ENCODE measurements around the gene EVC. TPM values are rescaled to one million over a fixed set of nuclear protein-coding genes. Genes with fewer than 3 reads are reported as not detected.
A peak's percentile ranks its signal among the peaks of the same experiment; 100 is the strongest.

EVC gene
- total RNA-seq, 2 experiments from 2014 or later, result 2.2 to 4.0 TPM

- DNase-seq (no peak), ATAC-seq (no peak)
- H3K4me1 Mint-ChIP-seq, result no peaks in the 10 kb centered on the region
- H3K27me3 Mint-ChIP-seq, result no peaks in the 10 kb centered on the region
- H3K4me3 Mint-ChIP-seq, result no peak overlapping the region
- H3K9me3 Mint-ChIP-seq (ENCODE audit: low read depth), result no peaks in the 10 kb centered on the region
- no peak overlapping the region for H3K27ac Mint-ChIP-seq
- CTCF ChIA-PET, result no interaction called here
- no peaks in the 10 kb centered on the region for H3K36me3 Mint-ChIP-seq
Observed at GRCh38 chr4:5816101-5816500, 105.1 kb downstream of the EVC start.

- Mint-ChIP-seq H3K4me1 (no peaks in the 10 kb centered on the region), H3K36me3 (no peaks in the 10 kb centered on the region), H3K27ac (no peak overlapping the region), H3K27me3 (no peaks in the 10 kb centered on the region), H3K4me3 (no peak overlapping the region), H3K9me3 (ENCODE audit: low read depth) (no peaks in the 10 kb centered on the region)
- CTCF ChIA-PET, result no interaction called here
- no peak for ATAC-seq
- no peak for DNase-seq
Observed at GRCh38 chr4:5816851-5817375, 105.9 kb downstream of the EVC start.

DNA sequence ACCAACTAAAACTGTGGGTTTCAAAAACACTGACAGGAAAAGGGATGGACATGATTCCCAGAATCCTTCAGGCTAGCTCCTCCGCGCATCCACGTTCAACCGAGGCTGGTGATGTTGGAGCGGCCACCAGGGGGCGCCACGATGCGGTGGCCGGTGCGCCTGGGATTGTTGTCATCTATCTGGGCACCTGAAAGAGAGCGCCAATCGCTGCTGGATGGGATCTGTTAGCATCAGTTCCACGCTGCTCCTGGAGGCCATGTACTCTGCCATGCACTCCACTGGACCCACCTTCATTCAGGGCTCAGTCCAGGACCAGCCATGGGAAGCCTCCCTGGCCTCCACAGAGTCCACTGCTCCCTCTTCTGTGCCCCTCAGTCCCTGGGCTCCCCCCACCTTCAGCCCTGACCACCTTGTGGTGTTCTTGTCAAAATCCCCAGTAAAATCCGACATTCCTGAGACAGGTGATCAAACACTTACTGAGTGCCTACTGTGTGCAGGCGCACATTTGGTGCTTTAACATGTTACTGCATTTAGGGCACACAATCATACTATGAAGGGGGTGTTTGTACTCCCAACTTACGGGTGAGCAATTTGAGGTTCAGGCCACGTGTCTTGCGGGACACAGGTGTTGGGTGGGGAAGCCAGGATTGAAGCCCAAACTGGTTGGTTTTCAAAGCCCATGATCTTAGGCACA lies 110.8 kb downstream of the EVC start:
- CTCF ChIA-PET, result interaction anchor here (0.6 to 1.6 kb wide), 4 partner anchors 9 to 151 kb away, joined by 3 to 4 read pairs (median 3); no protein-coding TSS in a partner anchor
- Mint-ChIP-seq H3K27ac (no peak overlapping the region), H3K9me3 (ENCODE audit: low read depth) (no peaks in the 10 kb centered on the region), H3K4me3 (no peak overlapping the region), H3K27me3 (no peaks in the 10 kb centered on the region), H3K4me1 (peaks cover 40% of the 10 kb centered on the region), H3K36me3 (no peaks in the 10 kb centered on the region)
- no peak for ATAC-seq
- DNase-seq, result no peak

DNA sequence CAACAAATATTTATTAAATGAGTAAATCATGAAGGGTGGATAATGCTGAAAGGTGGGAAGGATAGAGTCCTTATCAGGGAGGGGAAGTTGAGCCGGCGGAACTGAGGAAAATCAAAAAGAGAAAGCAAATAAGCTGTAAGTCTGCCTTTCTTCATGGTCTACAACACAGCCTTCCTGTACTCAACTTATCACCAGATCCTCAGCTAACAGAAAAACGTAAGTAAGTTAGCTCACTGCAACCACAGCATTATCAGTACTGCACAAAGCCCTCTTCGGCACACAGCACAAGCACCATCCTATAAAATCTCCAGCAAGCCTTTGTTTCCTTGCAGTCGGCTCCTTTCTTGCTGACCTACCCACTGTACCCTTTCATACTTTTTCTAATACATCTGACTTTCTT lies 111.6 kb downstream of the EVC start:
- Mint-ChIP-seq H3K27me3 (no peaks in the 10 kb centered on the region), H3K4me3 (no peak overlapping the region), H3K36me3 (no peaks in the 10 kb centered on the region), H3K27ac (no peak overlapping the region), H3K4me1 (peaks cover 48% of the 10 kb centered on the region), H3K9me3 (ENCODE audit: low read depth) (no peaks in the 10 kb centered on the region)
- DNase-seq (no peak), ATAC-seq (no peak)
- CTCF ChIA-PET, result interaction anchor here (0.6 to 2.5 kb wide), 5 partner anchors 10 to 151 kb away, joined by 3 to 9 read pairs (median 3); no protein-coding TSS in a partner anchor

GRCh38 chr4:5823542-5824211 lies 112.7 kb downstream of the EVC start:
- H3K27ac Mint-ChIP-seq, result peak overlapping the region; percentile 48
- peaks cover 49% of the 10 kb centered on the region for H3K4me1 Mint-ChIP-seq
- H3K9me3 Mint-ChIP-seq (ENCODE audit: low read depth), result no peaks in the 10 kb centered on the region
- peak; percentile 56 for DNase-seq
- H3K27me3 Mint-ChIP-seq, result peaks cover 3% of the 10 kb centered on the region
- CTCF ChIA-PET, result interaction anchor here (2.5 kb wide), 1 partner anchor 11 kb away, joined by 9 read pairs; no protein-coding TSS in a partner anchor
- no peak overlapping the region for H3K4me3 Mint-ChIP-seq
- H3K36me3 Mint-ChIP-seq, result no peaks in the 10 kb centered on the region
- peak; percentile 58 for ATAC-seq

- Mint-ChIP-seq H3K4me3 (no peak overlapping the region), H3K27me3 (peaks cover 3% of the 10 kb centered on the region), H3K27ac (no peak overlapping the region), H3K9me3 (ENCODE audit: low read depth) (no peaks in the 10 kb centered on the region), H3K4me1 (peaks cover 49% of the 10 kb centered on the region), H3K36me3 (no peaks in the 10 kb centered on the region)
- DNase-seq (no peak), ATAC-seq (no peak)
- CTCF ChIA-PET, result interaction anchor here (2.5 kb wide), 1 partner anchor 11 kb away, joined by 9 read pairs; no protein-coding TSS in a partner anchor
Observed at GRCh38 chr4:5824227-5824626, 113.2 kb downstream of the EVC start.

GRCh38 chr4:5824635-5825034 lies 113.6 kb downstream of the EVC start:
- H3K4me1 Mint-ChIP-seq, result peaks cover 49% of the 10 kb centered on the region
- DNase-seq (no peak), ATAC-seq (no peak)
- H3K4me3 Mint-ChIP-seq, result no peak overlapping the region
- no peak overlapping the region for H3K27ac Mint-ChIP-seq
- no peaks in the 10 kb centered on the region for H3K36me3 Mint-ChIP-seq
- H3K27me3 Mint-ChIP-seq, result peaks cover 3% of the 10 kb centered on the region
- H3K9me3 Mint-ChIP-seq (ENCODE audit: low read depth), result no peaks in the 10 kb centered on the region
- CTCF ChIA-PET, result interaction anchor here (2.5 kb wide), 1 partner anchor 12 kb away, joined by 9 read pairs; no protein-coding TSS in a partner anchor

GRCh38 chr4:5825321-5826041 lies 114.5 kb downstream of the EVC start:
- Mint-ChIP-seq H3K4me1 (peaks cover 49% of the 10 kb centered on the region), H3K27ac (no peak overlapping the region), H3K36me3 (no peaks in the 10 kb centered on the region), H3K27me3 (peaks cover 10% of the 10 kb centered on the region), H3K4me3 (no peak overlapping the region), H3K9me3 (ENCODE audit: low read depth) (no peaks in the 10 kb centered on the region)
- no peak for DNase-seq
- ATAC-seq, result no peak
- CTCF ChIA-PET, result no interaction called here

- CTCF ChIA-PET, result no interaction called here
- peak; percentile 67 for ATAC-seq
- peaks cover 49% of the 10 kb centered on the region for H3K4me1 Mint-ChIP-seq
- H3K36me3 Mint-ChIP-seq, result no peaks in the 10 kb centered on the region
- no peak overlapping the region for H3K4me3 Mint-ChIP-seq
- no peak for DNase-seq
- peak overlapping the region; percentile 22 for H3K27ac Mint-ChIP-seq
- no peaks in the 10 kb centered on the region for H3K9me3 Mint-ChIP-seq (ENCODE audit: low read depth)
- H3K27me3 Mint-ChIP-seq, result peaks cover 14% of the 10 kb centered on the region
Observed at GRCh38 chr4:5826437-5827107, 115.6 kb downstream of the EVC start.

DNA sequence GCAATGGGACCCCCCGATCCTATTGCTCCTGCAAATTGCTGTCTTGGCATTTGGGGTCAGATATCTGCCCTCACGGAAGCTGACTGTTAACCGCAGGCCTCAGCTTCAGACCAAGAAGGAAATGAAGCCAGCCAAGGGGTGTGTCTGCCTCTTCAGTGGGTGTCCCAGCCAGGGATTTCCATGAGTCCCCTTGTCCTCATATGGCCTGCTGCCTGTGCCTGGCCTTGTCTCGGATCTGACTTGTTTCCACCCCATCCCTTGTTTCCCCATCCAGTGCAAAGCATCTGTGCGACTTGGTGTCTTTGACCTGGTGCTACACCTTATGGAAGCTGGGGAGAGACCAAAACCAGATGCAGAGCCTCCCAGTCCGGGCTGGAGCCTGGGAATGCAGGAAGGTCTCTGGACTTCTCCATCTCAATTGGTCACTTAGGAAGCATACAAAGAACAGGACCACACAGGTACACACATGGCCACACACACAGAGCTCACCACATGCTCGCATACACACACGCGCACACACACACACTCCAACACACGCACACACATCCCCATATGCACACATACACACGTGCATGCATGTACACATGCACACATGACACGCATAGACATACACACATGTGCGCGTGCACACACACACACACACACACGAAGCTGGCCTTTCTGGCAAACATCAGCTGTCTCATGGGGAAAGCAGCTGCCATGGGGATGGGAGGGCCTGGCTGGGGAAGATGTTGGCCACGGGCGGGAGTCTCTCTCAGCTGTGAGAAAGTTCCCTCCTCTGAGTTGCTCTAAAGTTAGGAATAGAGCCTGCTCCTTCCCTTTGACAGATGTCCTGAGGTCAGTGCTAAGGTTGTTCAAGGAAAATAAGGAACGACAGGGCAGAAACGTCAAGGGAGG lies 116.4 kb downstream of the EVC start:
- H3K27me3 Mint-ChIP-seq, result peaks cover 17% of the 10 kb centered on the region
- no peak overlapping the region for H3K4me3 Mint-ChIP-seq
- H3K27ac Mint-ChIP-seq, result peak overlapping the region; percentile 22
- no peaks in the 10 kb centered on the region for H3K36me3 Mint-ChIP-seq
- CTCF ChIA-PET, result no interaction called here
- peaks cover 45% of the 10 kb centered on the region for H3K4me1 Mint-ChIP-seq
- no peaks in the 10 kb centered on the region for H3K9me3 Mint-ChIP-seq (ENCODE audit: low read depth)
- ATAC-seq (peak; percentile 40), DNase-seq (peak; percentile 49)

DNA sequence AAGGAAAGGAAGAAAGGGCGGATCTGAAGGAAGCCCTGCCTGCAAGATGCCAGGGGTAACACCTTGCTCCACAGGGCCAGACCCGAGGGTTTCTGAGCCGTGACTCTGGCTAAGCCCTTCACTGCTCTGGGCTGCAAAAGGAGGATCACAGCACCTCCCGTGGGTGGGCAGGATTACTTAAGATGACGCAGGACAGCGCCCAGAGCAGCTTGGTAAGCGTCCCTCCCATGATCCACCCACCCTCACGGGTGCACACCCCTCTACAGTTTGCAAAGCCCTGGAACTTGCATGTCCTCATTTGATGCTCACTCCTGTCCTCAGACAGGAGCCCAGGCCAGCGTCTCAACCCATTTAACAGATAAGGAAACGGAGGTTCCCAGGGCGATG lies 117.0 kb downstream of the EVC start:
- DNase-seq, result no peak
- peaks cover 40% of the 10 kb centered on the region for H3K4me1 Mint-ChIP-seq
- H3K4me3 Mint-ChIP-seq, result no peak overlapping the region
- H3K27me3 Mint-ChIP-seq, result peaks cover 17% of the 10 kb centered on the region
- ATAC-seq, result no peak
- no peaks in the 10 kb centered on the region for H3K36me3 Mint-ChIP-seq
- H3K9me3 Mint-ChIP-seq (ENCODE audit: low read depth), result no peaks in the 10 kb centered on the region
- CTCF ChIA-PET, result no interaction called here
- H3K27ac Mint-ChIP-seq, result no peak overlapping the region

GRCh38 chr4:5836943-5837342 lies 125.9 kb downstream of the EVC start:
- no peak for DNase-seq
- no peaks in the 10 kb centered on the region for H3K36me3 Mint-ChIP-seq
- CTCF ChIA-PET, result no interaction called here

More at GRCh38 chr4:5836943-5837342, 125.9 kb downstream of the EVC start:
- Mint-ChIP-seq H3K9me3 (ENCODE audit: low read depth) (no peaks in the 10 kb centered on the region), H3K27me3 (peaks cover under 1% of the 10 kb centered on the region), H3K27ac (no peak overlapping the region), H3K4me1 (no peaks in the 10 kb centered on the region), H3K4me3 (no peak overlapping the region)
- ATAC-seq, result no peak

All from activated CD8-positive, alpha-beta memory T cell treated with anti-CD3 and anti-CD28 coated beads, Interleukin-2, amount 10 ng/mL, durations not matched to agents 7 days and 5 days (primary cell).